A673 (cell line): ENCODE measurements around the gene NHS. TPM values are rescaled to one million over a fixed set of nuclear protein-coding genes. Genes with fewer than 3 reads are reported as not detected.

Source experiments
- BruUV-seq: library from RNA; stranded (reverse); fragments of 400-500 nt; replicated peaks from 2 replicates; lab custom pipeline; 2021; lab: Mats Ljungman, UMichigan
- CTCF ChIA-PET: fragments of 300-600 bp; sonication (Branson Sonifier 250); formaldehyde crosslinking; loops from one replicate; lab custom pipeline; 2022; ENCODE audit warnings: antibody characterized with exemption; lab: Charles Lee
- POLR2A ChIA-PET: fragments of 300-600 bp; sonication (Branson Sonifier 250); formaldehyde crosslinking; loops from one replicate; lab custom pipeline; 2022; ENCODE audit warnings: antibody characterized with exemption; ENCODE audit not compliant: low non-redundant PET; lab: Charles Lee
- DNase-seq: peaks from one replicate; pipeline ENCODE4 v3.0.0-alpha.2; 2015; ENCODE audit warnings: low spot score
- H3K27ac ChIP-seq: fragments of 200-600 bp; sonication (generic); 2 replicates; pipeline ENCODE4 v1.5.1; 2016; ENCODE audit warnings: mixed run types, low read depth, mild to moderate bottlenecking, mixed read lengths, antibody characterized with exemption, low read length; ENCODE audit not compliant: poor library complexity, severe bottlenecking
- H3K27me3 ChIP-seq: fragments of 200-600 bp; sonication (generic); replicated peaks from 2 replicates; pipeline ENCODE4 v1.6.1; 2017; ENCODE audit warnings: mixed run types, low read depth, mild to moderate bottlenecking, mixed read lengths, antibody characterized with exemption, low read length; ENCODE audit not compliant: insufficient read depth, poor library complexity
- H3K36me3 ChIP-seq: fragments of 200-600 bp; sonication (generic); 2 replicates; pipeline ENCODE4 v1.6.1; 2016; ENCODE audit warnings: mixed run types, mild to moderate bottlenecking, mixed read lengths, antibody characterized with exemption, low read length; ENCODE audit not compliant: insufficient read depth, poor library complexity, severe bottlenecking
- H3K4me1 ChIP-seq: fragments of 200-600 bp; sonication (generic); 2 replicates; pipeline ENCODE4 v1.6.1; 2017; ENCODE audit warnings: mixed run types, mild to moderate bottlenecking, mixed read lengths, antibody characterized with exemption, low read length; ENCODE audit not compliant: insufficient read depth, poor library complexity, severe bottlenecking
- H3K4me3 ChIP-seq: fragments of 200-600 bp; sonication (generic); 2 replicates; pipeline ENCODE4 v1.5.1; 2016; ENCODE audit warnings: low read depth, mixed run types, mild to moderate bottlenecking, mixed read lengths, low read length; ENCODE audit not compliant: poor library complexity, severe bottlenecking
- H3K9me3 ChIP-seq: fragments of 200-600 bp; sonication (generic); 2 replicates; pipeline ENCODE4 v1.6.1; 2016; ENCODE audit warnings: mixed run types, low read depth, mild to moderate bottlenecking, mixed read lengths, antibody characterized with exemption, low read length; ENCODE audit not compliant: poor library complexity, severe bottlenecking
- CTCF ChIP-seq: fragments of 300-800, 200-600 bp; sonication (generic); conservative IDR thresholded peaks from 2 replicates; pipeline ENCODE4 v1.5.1; 2017; ENCODE audit warnings: low read depth, mild to moderate bottlenecking, antibody characterized with exemption, low read length, moderate library complexity, mixed read lengths
- EZH2 ChIP-seq: fragments of 200-600 bp; sonication (generic); IDR thresholded peaks from 2 replicates; pipeline ENCODE4 v1.6.1; 2017; ENCODE audit warnings: borderline replicate concordance, low read depth, mild to moderate bottlenecking, mixed read lengths, antibody characterized with exemption, low read length; ENCODE audit not compliant: poor library complexity, severe bottlenecking
- intact Hi-C: fragments of 100-400 bp; cut with micrococcal nuclease; formaldehyde crosslinking; loops from one replicate; pipeline ENCODE4 v1.10.0; 2022; ENCODE audit not compliant: unreplicated experiment
- total RNA-seq: library from RNA; stranded (reverse); gene quantifications from 2 replicates; pipeline ENCODE4 v1.2.3, GENCODE V29; 2021

NHS gene
- total RNA-seq, 1 experiment from 2014 or later = 0.37 TPM

GRCh38 chrX:17449866-17450265, 74.9 kb downstream of the NHS start:
- Histone ChIP-seq H3K4me1 (no peaks in the 10 kb centered on the region), H3K4me3 (no peak overlapping the region), H3K27ac (no peak overlapping the region), H3K9me3 (no peaks in the 10 kb centered on the region), H3K27me3 (peaks cover 10% of the 10 kb centered on the region), H3K36me3 (no peaks in the 10 kb centered on the region)
- BruUV-seq = no TSS peak
- TF ChIP-seq CTCF (no peak), EZH2 (no peak)
- intact Hi-C loops = no loop called here
- ChIA-PET POLR2A (no interaction called here), CTCF (no interaction called here)
- DNase-seq = no peak

- no peak overlapping the region for H3K4me3 ChIP-seq
- H3K4me1 ChIP-seq = no peaks in the 10 kb centered on the region
- no TSS peak for BruUV-seq
- ChIA-PET POLR2A (no interaction called here), CTCF (no interaction called here)
- H3K27me3 ChIP-seq = peaks cover 5% of the 10 kb centered on the region
- intact Hi-C loops = no loop called here
- H3K36me3 ChIP-seq = no peaks in the 10 kb centered on the region
- no peak overlapping the region for H3K27ac ChIP-seq
- TF ChIP-seq CTCF = no peak
- no peak for TF ChIP-seq EZH2
- H3K9me3 ChIP-seq = no peaks in the 10 kb centered on the region
- DNase-seq = peak; percentile 27
Measured at GRCh38 chrX:17453788-17454187, 78.8 kb downstream of the NHS start.

GRCh38 chrX:17456526-17456925, 81.5 kb downstream of the NHS start:
- TF ChIP-seq EZH2 = no peak
- TF ChIP-seq CTCF = no peak
- intact Hi-C loops = no loop called here
- CTCF ChIA-PET = no interaction called here
- H3K27ac ChIP-seq = no peak overlapping the region
- no peaks in the 10 kb centered on the region for H3K36me3 ChIP-seq
- DNase-seq = no peak
- H3K27me3 ChIP-seq = no peaks in the 10 kb centered on the region
- no peak overlapping the region for H3K4me3 ChIP-seq
- no peaks in the 10 kb centered on the region for H3K9me3 ChIP-seq
- BruUV-seq = no TSS peak
- H3K4me1 ChIP-seq = no peaks in the 10 kb centered on the region
- POLR2A ChIA-PET = interaction anchor here (0.6 kb wide), 1 partner anchor 12 kb away, joined by 5 read pairs; no protein-coding TSS in a partner anchor
